Cardiac muscle cell (in vitro differentiated cells and primary cell): Measurements from ENCODE around the gene HOOK2. TPM values are rescaled to one million over a fixed set of nuclear protein-coding genes. Genes with fewer than 3 reads are reported as not detected.
A peak's percentile ranks its signal among the peaks of the same experiment; 100 is the strongest.

Experiments
- DNase-seq, 2 donors: peaks; one replicate each; pipeline versions ENCODE4 v3.0.0 to v3.0.0-alpha.2; 2010 to 2017; ENCODE audit warnings: low read depth in 1 of 2, low spot score in 1 of 2
- H3K27ac ChIP-seq: fragments of 200-600 bp; sonication (generic); 2 replicates; pipeline ENCODE4 v1.5.1; 2016
- H3K27me3 ChIP-seq: fragments of 200-600 bp; sonication (generic); 2 replicates; pipeline ENCODE4 v1.6.0; 2016; ENCODE audit warnings: control low read depth
- H3K36me3 ChIP-seq: fragments of 200-600 bp; sonication (generic); 2 replicates; pipeline ENCODE4 v1.5.1; 2016; ENCODE audit warnings: control low read depth
- H3K4me1 ChIP-seq: fragments of 200-600 bp; sonication (generic); 2 replicates; pipeline ENCODE4 v1.8.1; 2017; ENCODE audit warnings: low read depth, mild to moderate bottlenecking, mixed run types
- H3K4me3 ChIP-seq: fragments of 200-600 bp; sonication (generic); 2 replicates; pipeline ENCODE4 v1.5.1; 2016; ENCODE audit warnings: mild to moderate bottlenecking
- H3K9me3 ChIP-seq: fragments of 200-600 bp; sonication (generic); 2 replicates; pipeline ENCODE4 v1.5.1; 2017; ENCODE audit warnings: low read depth, mild to moderate bottlenecking, control low read depth
- CTCF ChIP-seq: IDR thresholded peaks from 2 replicates; pipeline ENCODE4 v1.5.1; 2012; ENCODE audit warnings: low read depth, mild to moderate bottlenecking, low read length
- polyA plus RNA-seq: library from polyadenylated mRNA; unstranded; fragments of >200 nt; fragmentation: Nextera tagmentation; extraction: Ambion mirVana; gene quantifications from 2 replicates; pipeline ENCODE4 v1.2.1, GENCODE V29; 2016
- total RNA-seq: library from RNA; depleted of rRNA; stranded (reverse); fragments of >200 nt; gene quantifications from 2 replicates; pipeline ENCODE4 v1.2.3, GENCODE V29; 2016

Gene HOOK2
- total and polyA plus RNA-seq, 2 experiments from 2014 or later: 31.1 to 54.4 TPM

GRCh38 chr19:12790628-12791344 lies 15.4 kb upstream of the HOOK2 start:
- DNase-seq: peak in 1 of 2 donors; percentile 23
- H3K4me1 ChIP-seq: peaks cover 24% of the 10 kb centered on the region
- no peak overlapping the region for H3K27ac ChIP-seq

GRCh38 chr19:12789904-12790619 lies 14.7 kb upstream of the HOOK2 start:
- TF ChIP-seq CTCF: no peak
- peak overlapping the region; percentile 25 for H3K4me3 ChIP-seq
- no peaks in the 10 kb centered on the region for H3K36me3 ChIP-seq
- no peaks in the 10 kb centered on the region for H3K27me3 ChIP-seq
- peak; percentile 97 to 99 for DNase-seq
- H3K27ac ChIP-seq: peak overlapping the region; percentile 83
- no peaks in the 10 kb centered on the region for H3K9me3 ChIP-seq
- peaks cover 26% of the 10 kb centered on the region for H3K4me1 ChIP-seq

More at GRCh38 chr19:12790628-12791344, 15.4 kb upstream of the HOOK2 start:
- Histone ChIP-seq H3K9me3 (no peaks in the 10 kb centered on the region), H3K36me3 (no peaks in the 10 kb centered on the region), H3K4me3 (peak overlapping the region; percentile 42), H3K27me3 (no peaks in the 10 kb centered on the region)
- no peak for TF ChIP-seq CTCF

GRCh38 chr19:12789098-12789903 lies 13.9 kb upstream of the HOOK2 start:
- H3K27ac ChIP-seq: peak overlapping the region; percentile 83
- H3K4me3 ChIP-seq: peak overlapping the region; percentile 25
- no peak for DNase-seq
- H3K36me3 ChIP-seq: no peaks in the 10 kb centered on the region
- TF ChIP-seq CTCF: no peak
- no peaks in the 10 kb centered on the region for H3K27me3 ChIP-seq
- no peaks in the 10 kb centered on the region for H3K9me3 ChIP-seq
- H3K4me1 ChIP-seq: peaks cover 27% of the 10 kb centered on the region

- no peak for TF ChIP-seq CTCF
- Histone ChIP-seq H3K9me3 (no peaks in the 10 kb centered on the region), H3K27me3 (no peaks in the 10 kb centered on the region), H3K4me1 (peaks cover 30% of the 10 kb centered on the region), H3K27ac (peak overlapping the region; percentile 83), H3K36me3 (no peaks in the 10 kb centered on the region), H3K4me3 (peak overlapping the region; percentile 25)
- DNase-seq: peak; percentile 73 to 78
These were observed 13.3 kb upstream of the HOOK2 start for GRCh38 chr19:12788682-12789097.

- DNase-seq: peak in 1 of 2 donors; percentile 25
- no peaks in the 10 kb centered on the region for H3K36me3 ChIP-seq
- H3K4me3 ChIP-seq: no peak overlapping the region
- peak overlapping the region; percentile 83 for H3K27ac ChIP-seq
- no peak for TF ChIP-seq CTCF
- peaks cover 34% of the 10 kb centered on the region for H3K4me1 ChIP-seq
- H3K9me3 ChIP-seq: no peaks in the 10 kb centered on the region
- no peaks in the 10 kb centered on the region for H3K27me3 ChIP-seq
These were observed 12.8 kb upstream of the HOOK2 start for GRCh38 chr19:12788042-12788681.
